GM19324 (cell line): ENCODE results near the gene RNASE4.
"Not testable (repeated sequence)": the region's sequence is repeated elsewhere in the genome, so short reads cannot be mapped to it uniquely, and the experiment has no call there.

Source experiments
- ATAC-seq: cut with Tn5 transposase; IDR thresholded peaks from one replicate; pipeline ENCODE4 v1.9.1; 2021; ENCODE audit warnings: mild to moderate bottlenecking, moderate library complexity; ENCODE audit not compliant: unreplicated experiment, low FRiP score

RNASE4 gene

DNA sequence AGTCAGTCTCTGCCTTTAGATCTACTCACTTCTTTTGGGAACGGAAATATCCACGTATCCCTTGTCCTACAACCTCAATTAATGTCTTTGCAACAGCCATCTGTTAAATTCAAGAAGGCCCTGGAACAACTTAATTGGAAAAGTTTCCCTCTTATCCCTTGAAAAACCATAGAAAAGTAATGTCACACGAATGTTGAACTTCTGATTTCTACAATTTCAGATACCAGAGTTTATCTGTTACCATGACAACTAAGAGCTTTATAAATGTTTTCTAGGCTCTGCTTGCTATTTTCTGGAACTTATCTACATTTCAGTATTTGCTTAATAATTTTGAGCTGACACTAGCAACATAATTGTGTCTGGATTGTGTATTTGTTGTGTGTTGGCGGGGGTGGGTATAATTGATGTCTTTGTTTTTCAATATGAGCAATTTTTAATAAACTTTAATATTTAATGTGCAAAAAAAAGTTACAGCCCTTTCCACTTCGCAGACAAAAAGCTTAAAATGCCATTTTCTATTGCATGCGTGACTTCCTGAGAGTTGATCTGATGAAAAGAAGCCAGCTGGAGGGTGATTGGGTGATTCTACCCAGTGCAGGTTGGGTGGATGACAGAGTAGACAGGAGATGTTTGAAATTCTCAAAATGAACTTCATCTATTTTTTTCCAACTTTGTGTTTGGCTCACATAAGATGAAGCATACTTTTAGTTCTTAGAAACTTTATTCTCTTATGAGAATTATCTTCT, 49.5 kb downstream of the RNASE4 start:
- no peak for ATAC-seq

DNA sequence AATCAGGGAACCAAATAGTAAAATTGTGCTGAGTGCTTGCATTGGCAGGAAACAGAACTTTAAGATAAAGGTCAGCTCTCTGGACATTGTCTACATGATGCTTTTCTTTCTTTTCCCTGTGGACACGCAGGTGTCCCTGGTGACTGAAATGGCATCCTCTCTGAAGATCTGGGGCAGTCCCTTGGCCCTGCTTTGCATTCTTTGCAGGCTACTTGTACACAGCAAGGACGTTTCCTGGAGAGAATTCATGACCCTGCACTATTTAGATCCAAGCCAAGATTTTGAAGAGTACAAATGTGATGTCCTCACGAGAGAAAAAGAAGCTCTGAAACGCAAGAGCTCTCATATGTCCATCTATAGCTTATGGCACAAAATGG, 50.1 kb downstream of the RNASE4 start:
- peak; percentile 48 for ATAC-seq

DNA sequence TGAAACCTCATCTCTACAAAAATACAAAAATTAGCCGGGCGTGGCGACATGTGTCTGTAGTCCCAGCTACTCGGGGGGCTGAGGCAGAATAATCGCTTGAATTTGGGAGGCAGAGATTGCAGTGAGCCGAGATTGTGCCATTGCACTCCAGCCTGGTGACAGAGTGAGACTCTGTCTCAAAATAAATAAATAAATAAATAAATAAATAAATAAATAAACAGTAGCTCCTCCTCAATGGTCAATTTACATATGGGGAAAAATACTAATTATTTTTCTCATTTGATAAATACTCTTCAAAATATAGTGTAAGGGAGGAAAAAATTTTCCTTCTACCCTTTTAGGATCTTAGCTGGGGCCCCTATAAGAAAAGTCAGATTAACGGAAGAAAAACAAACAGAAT, 53.9 kb downstream of the RNASE4 start:
- not testable (repeated sequence) for ATAC-seq

DNA sequence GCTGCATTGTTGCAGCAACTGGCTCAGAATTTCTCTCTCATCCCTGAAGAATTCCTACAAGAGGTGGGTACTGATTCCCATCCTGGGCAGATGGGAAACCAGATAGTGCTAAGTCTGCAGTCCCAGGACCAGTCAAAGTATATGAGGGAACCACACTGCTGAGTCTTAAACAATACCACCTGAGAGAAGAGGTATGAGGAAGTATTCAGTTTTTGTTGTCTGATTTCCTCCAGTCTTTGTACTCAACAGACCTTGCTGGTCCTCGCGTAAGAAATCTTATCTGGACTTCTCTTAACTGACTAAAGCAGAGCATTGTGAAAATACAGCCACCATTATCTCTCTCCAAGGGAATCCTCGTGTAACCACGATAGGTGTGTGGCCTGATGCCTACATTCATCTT, 57.8 kb downstream of the RNASE4 start:
- ATAC-seq: no peak

DNA sequence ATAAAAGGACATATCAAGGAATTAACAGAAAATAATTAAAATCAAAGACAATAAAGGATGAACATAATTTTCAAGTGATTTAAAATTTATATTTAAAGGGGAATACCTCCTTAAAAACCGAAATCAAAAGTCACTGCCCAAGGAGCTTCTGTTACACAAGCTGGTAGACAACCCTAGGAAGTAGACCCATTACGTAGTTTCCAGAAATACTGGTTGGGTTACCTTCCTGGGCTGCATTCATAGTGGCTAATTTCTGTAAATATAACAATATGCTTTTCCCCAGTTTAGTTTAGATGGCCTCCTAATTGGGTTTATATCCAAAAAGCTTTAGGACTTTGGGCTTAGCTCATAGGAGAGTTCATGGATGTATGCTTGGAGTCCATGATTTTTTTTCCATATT, 59.2 kb downstream of the RNASE4 start:
- ATAC-seq: no peak

DNA sequence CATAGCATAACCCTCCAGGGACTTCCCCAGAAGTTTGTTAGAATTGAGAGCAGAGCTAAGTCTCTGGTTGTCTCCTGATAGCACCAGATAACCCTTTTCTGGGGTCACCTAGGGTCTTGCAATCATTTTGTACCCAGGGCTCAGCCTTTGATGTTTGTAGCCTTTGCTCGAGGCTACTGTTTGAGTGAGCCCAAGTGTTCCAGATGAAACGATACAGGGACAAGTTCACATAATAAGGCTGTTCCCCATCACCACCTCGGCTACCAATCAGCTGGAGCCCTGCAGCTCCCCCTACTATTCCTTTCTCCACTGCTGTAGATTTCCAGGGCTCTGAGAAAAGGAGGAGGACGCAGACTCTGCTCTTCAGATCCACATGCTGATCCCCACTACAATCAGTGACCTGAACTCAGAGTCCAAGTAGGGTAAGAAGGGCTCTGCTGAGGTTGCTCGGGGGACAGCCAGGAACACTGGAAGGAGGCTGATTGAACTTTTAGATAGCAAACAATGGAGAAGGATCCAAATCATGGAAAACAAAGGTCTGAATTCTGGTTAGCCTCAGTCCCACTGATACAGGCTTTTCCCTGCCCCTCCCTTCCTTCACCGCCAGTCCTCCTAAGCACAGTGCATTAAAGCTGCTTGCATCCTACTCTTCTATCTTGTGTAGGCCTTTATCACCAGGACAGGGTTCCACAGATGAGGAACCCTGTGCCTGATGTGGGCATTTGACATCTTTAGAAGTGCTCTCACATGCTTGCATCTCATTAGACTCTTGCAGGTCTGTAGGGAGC, 61.4 kb downstream of the RNASE4 start, which contains the start of gene EDDM3A:
EDDM3A (plus strand) TSS at position 317 of the 788 bp plus-strand sequence. CDS start 1,694 bp downstream, outside the sequence.
- no peak for ATAC-seq

DNA sequence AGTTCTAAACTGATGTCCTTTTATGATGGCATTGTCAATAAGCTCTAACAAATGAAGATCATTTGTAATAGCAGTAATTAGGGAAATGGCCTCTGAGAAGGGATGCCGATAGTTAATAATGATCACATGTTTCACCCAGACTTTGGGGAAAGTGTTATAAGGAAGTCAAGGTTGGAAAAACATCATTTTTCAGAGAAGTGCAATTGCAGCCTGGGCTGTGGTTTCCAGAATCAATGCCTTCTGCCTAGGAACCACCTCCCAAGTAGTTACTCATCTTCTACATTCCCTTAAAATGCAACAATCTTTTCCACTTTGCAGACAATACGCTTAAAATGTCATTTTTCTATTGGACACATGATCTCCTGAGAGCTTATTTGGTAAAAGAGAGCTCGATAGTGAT, 62.2 kb downstream of the RNASE4 start:
- ATAC-seq: no peak

DNA sequence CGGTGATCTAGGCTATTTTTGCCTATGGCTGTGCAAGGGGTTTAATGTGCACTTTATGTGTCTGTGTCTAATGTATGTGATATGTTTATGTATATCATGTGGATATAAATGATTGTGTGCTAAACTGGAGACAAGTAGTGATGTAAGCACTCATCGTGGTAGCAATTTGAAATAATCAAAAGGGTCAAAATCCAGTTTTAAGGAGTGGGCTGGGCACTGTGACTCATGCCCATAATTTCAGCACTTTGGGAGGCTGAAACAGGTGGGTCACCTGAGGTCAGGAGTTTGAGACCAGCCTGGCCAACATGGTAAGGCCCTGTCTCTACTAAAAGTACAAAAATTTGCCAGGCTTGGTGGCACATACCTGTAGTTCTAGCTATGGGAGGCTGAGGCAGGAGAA, 64.1 kb downstream of the RNASE4 start:
- ATAC-seq: no peak

DNA sequence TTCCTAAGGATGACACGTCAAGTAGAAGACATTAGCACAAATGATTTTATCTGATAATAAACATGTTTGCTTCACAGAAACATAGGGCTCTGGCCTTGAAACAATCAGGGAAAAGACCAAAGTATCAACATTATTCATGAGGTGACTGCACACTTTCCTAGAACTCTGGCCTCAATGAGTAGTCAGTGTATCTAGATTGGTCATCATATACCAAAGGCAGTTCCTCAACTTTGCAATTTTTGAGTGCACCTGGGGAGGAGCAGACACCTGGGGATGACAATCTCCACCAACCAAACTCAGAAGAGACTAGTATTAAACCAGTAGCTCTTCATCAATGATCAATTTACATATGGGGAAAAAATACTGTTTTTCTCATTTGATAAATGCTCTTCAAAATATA, 65.8 kb downstream of the RNASE4 start:
- no peak for ATAC-seq
